ENCODE results near the gene CLK1.

CLK1 gene

DNA sequence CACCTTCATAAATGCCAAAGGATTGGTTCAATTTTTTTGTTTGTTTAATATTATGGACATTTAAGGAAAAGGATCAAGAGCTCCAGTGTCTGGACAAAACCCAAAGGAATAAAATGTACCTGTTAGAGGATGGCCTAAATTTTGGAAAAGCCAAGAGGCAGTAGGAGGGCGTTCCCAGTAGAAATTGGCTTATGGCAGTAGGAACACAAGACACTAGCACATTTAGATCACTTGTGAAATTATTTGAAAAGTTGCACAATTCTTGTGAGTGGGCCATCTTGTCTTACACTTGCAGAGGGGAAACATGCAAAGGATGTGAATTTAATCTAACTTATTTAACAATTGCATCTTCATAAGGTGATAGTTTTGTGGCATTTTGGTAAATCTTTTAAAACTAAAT is 49.5 kb downstream of the CLK1 start:
- no peak overlapping the region for H3K4me2 ChIP-seq (ENCODE audit: low read depth, low read length, poor library complexity, severe bottlenecking)
- no peaks in the 10 kb centered on the region for H3K9me2 ChIP-seq (replicated peaks; ENCODE audit: insufficient read depth, low read length)
- H3F3A ChIP-seq (ENCODE audit: insufficient read depth) = peaks cover 3% of the 10 kb centered on the region; the same call in 1 of the 2 replicates
- H3K9me3 ChIP-seq (ENCODE audit: insufficient read depth, low read length) = no peaks in the 10 kb centered on the region
- H3K9ac ChIP-seq (ENCODE audit: low read length) = no peak overlapping the region
- H3K4me3 ChIP-seq (ENCODE audit: insufficient read depth, low read length, poor library complexity, severe bottlenecking) = no peak overlapping the region
- no peak for TF ChIP-seq EZH2phosphoT487 (conservative IDR thresholded peaks at IDR 0.05; ENCODE audit: low read length)
- TF ChIP-seq, protein P1, sequence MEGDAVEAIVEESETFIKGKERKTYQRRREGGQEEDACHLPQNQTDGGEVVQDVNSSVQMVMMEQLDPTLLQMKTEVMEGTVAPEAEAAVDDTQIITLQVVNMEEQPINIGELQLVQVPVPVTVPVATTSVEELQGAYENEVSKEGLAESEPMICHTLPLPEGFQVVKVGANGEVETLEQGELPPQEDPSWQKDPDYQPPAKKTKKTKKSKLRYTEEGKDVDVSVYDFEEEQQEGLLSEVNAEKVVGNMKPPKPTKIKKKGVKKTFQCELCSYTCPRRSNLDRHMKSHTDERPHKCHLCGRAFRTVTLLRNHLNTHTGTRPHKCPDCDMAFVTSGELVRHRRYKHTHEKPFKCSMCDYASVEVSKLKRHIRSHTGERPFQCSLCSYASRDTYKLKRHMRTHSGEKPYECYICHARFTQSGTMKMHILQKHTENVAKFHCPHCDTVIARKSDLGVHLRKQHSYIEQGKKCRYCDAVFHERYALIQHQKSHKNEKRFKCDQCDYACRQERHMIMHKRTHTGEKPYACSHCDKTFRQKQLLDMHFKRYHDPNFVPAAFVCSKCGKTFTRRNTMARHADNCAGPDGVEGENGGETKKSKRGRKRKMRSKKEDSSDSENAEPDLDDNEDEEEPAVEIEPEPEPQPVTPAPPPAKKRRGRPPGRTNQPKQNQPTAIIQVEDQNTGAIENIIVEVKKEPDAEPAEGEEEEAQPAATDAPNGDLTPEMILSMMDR (IDR thresholded peaks at IDR 0.05; ENCODE audit: insufficient read depth, low read length, poor library complexity, severe bottlenecking) = no peak
- peaks cover 18% of the 10 kb centered on the region for H4K20me1 ChIP-seq (ENCODE audit: low read depth, low read length)
- H2AFZ ChIP-seq (ENCODE audit: low read depth, low read length, severe bottlenecking) = no peak overlapping the region
- peaks cover 63% of the 10 kb centered on the region for H3K36me3 ChIP-seq (ENCODE audit: low read length)
- H3K27me3 ChIP-seq (ENCODE audit: low read length) = no peaks in the 10 kb centered on the region
- H3K79me2 ChIP-seq (ENCODE audit: insufficient read depth, low read length) = peaks cover 38% of the 10 kb centered on the region
- H3K27ac ChIP-seq (ENCODE audit: low read depth, low read length) = no peak overlapping the region

DNA sequence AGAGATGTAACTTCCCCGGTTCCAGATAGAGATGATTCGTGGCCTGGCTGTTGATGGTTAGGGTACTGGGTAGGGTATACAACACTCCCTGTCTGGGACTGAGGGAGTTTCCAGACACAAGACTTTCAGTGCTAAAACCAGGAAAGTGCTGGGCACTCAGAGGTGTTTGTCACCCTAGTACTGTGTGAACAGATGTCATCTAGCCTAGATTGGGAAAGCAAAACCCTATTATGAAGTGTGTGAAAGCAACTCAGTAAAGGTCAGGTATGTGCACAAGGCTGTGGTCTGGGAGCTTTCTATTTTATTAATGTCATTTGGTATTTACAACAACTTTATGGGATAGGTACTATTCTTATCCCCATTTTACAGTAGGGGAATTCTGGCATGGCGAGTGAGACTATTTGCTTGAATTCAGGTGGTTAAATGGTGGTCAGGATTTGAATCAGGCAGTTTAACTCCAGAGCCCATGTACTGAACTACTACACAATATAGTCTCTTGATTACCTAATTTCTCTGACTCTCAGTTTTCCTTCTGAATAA is 50.1 kb downstream of the CLK1 start:
- Histone ChIP-seq H3K27me3 (ENCODE audit: low read length) (no peaks in the 10 kb centered on the region), H3K36me3 (ENCODE audit: low read length) (peaks cover 59% of the 10 kb centered on the region), H2AFZ (ENCODE audit: low read depth, low read length, severe bottlenecking) (no peak overlapping the region), H3K4me2 (ENCODE audit: low read depth, low read length, poor library complexity, severe bottlenecking) (peak overlapping the region; percentile 75), H3F3A (ENCODE audit: insufficient read depth) (peaks cover 3% of the 10 kb centered on the region; the same call in 1 of the 2 replicates), H3K9ac (ENCODE audit: low read length) (no peak overlapping the region), H3K9me2 (replicated peaks; ENCODE audit: insufficient read depth, low read length) (no peaks in the 10 kb centered on the region), H3K27ac (ENCODE audit: low read depth, low read length) (no peak overlapping the region), H3K4me3 (ENCODE audit: insufficient read depth, low read length, poor library complexity, severe bottlenecking) (no peak overlapping the region), H4K20me1 (ENCODE audit: low read depth, low read length) (peaks cover 18% of the 10 kb centered on the region), H3K79me2 (ENCODE audit: insufficient read depth, low read length) (peaks cover 38% of the 10 kb centered on the region), H3K9me3 (ENCODE audit: insufficient read depth, low read length) (no peaks in the 10 kb centered on the region)
- TF ChIP-seq, protein P1 (IDR thresholded peaks at IDR 0.05; ENCODE audit: insufficient read depth, low read length, poor library complexity, severe bottlenecking) = no peak
- no peak for TF ChIP-seq EZH2phosphoT487 (conservative IDR thresholded peaks at IDR 0.05; ENCODE audit: low read length)

DNA sequence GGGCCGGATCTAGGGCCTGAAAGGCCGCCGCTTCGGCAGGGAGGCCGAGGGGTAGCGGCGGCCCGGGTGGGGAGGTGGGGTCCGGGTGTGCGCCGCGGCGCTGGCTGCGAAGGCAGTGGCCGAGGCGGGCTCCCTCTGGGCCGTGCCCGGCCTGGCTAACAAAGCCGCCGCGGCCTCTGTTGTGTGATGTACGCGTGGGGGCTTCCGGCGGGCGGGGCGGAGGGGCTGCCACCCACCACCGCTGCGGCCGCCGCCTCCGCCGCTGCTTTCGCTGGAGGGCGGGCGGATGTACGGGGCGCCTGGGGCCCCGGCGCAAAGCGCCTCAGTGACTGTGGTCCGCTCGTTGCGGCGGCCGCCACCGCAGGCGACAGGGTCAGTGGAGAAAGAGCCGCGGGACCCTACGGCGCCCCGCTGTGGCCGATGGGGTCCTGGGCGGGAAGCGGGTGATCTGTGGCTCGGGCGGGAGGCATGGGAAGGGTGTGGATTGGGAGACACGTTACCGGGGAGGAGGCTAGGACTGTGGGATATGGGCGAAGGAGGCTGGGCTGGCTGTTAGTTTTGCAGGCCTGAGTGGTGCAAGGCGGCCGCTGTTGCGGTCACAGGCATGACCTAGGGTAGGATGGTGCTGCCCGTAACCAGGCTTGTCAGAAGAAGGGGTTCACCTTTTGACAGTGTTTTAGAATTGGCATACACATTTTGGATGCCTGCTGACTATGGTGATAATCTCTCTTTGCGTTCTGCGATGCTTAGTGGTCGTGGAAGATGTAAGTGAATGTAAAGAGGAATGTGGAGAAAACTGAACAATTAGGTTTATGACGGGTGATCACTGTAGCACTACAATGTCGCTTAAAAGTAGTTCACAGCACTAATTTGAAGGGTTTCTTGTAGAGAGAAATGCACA is 52.1 kb downstream of the CLK1 start:
- Histone ChIP-seq H3K36me3 (ENCODE audit: low read length) (peaks cover 39% of the 10 kb centered on the region), H3F3A (ENCODE audit: insufficient read depth) (peaks cover 3% of the 10 kb centered on the region; the same call in 1 of the 2 replicates), H3K27ac (ENCODE audit: low read depth, low read length) (peak overlapping the region; percentile 86), H3K9me3 (ENCODE audit: insufficient read depth, low read length) (no peaks in the 10 kb centered on the region), H3K4me2 (ENCODE audit: low read depth, low read length, poor library complexity, severe bottlenecking) (peak overlapping the region; percentile 75), H4K20me1 (ENCODE audit: low read depth, low read length) (peaks cover 18% of the 10 kb centered on the region), H3K9ac (ENCODE audit: low read length) (peak overlapping the region; percentile 98), H3K79me2 (ENCODE audit: insufficient read depth, low read length) (peaks cover 38% of the 10 kb centered on the region), H3K4me3 (ENCODE audit: insufficient read depth, low read length, poor library complexity, severe bottlenecking) (peak overlapping the region; percentile 96), H3K9me2 (replicated peaks; ENCODE audit: insufficient read depth, low read length) (no peaks in the 10 kb centered on the region), H3K27me3 (ENCODE audit: low read length) (no peaks in the 10 kb centered on the region), H2AFZ (ENCODE audit: low read depth, low read length, severe bottlenecking) (peak overlapping the region; percentile 89)
- TF ChIP-seq EZH2phosphoT487 (conservative IDR thresholded peaks at IDR 0.05; ENCODE audit: low read length) = no peak
- TF ChIP-seq, protein P1 (IDR thresholded peaks at IDR 0.05; ENCODE audit: insufficient read depth, low read length, poor library complexity, severe bottlenecking) = peak; percentile 63
